BE2C (cell line): ENCODE data around the gene PDZK1.
"Not testable (repeated sequence)": the region's sequence is repeated elsewhere in the genome, so short reads cannot be mapped to it uniquely, and the experiment has no call there.

Source experiments
- DNase-seq: peaks from one replicate; pipeline ENCODE4 v3.0.0-alpha.2; 2020
- H3K27me3 ChIP-seq: fragments of 250-450 bp; sonication (Bioruptor Pico); 2 replicates; pipeline ENCODE4 v1.5.1; 2020; ENCODE audit warnings: mild to moderate bottlenecking
- H3K36me3 ChIP-seq: fragments of 250-450 bp; sonication (Bioruptor Pico); 2 replicates; pipeline ENCODE4 v1.5.1; 2020; ENCODE audit warnings: mild to moderate bottlenecking
- H3K4me1 ChIP-seq: fragments of 250-450 bp; sonication (Bioruptor Pico); 2 replicates; pipeline ENCODE4 v1.5.1; 2020
- H3K4me3 ChIP-seq: 2 replicates; pipeline ENCODE4 v1.5.1; 2011; ENCODE audit warnings: low read depth, low read length
- H3K9me3 ChIP-seq: fragments of 250-450 bp; sonication (Bioruptor Pico); 2 replicates; pipeline ENCODE4 v1.5.1; 2020
- CTCF ChIP-seq: IDR thresholded peaks from 2 replicates; pipeline ENCODE4 v1.5.1; 2012; ENCODE audit warnings: mild to moderate bottlenecking, low read depth, low read length

PDZK1 gene

GRCh38 chr1:145690587-145691558 lies 16.3 kb downstream of the PDZK1 start:
- Histone ChIP-seq H3K4me3 (no peak overlapping the region), H3K9me3 (no peaks in the 10 kb centered on the region), H3K4me1 (no peaks in the 10 kb centered on the region), H3K27me3 (no peaks in the 10 kb centered on the region), H3K36me3 (no peaks in the 10 kb centered on the region)
- no peak for DNase-seq
- TF ChIP-seq CTCF: no peak

GRCh38 chr1:145689922-145690321 lies 17.2 kb downstream of the PDZK1 start:
- Histone ChIP-seq H3K4me1 (no peaks in the 10 kb centered on the region), H3K4me3 (no peak overlapping the region), H3K27me3 (no peaks in the 10 kb centered on the region), H3K36me3 (no peaks in the 10 kb centered on the region), H3K9me3 (no peaks in the 10 kb centered on the region)
- no peak for TF ChIP-seq CTCF
- no peak for DNase-seq

- Histone ChIP-seq H3K4me3 (no peak overlapping the region), H3K4me1 (no peaks in the 10 kb centered on the region), H3K9me3 (no peaks in the 10 kb centered on the region), H3K27me3 (no peaks in the 10 kb centered on the region), H3K36me3 (no peaks in the 10 kb centered on the region)
- TF ChIP-seq CTCF: no peak
- no peak for DNase-seq
Observed at GRCh38 chr1:145688924-145689323, 18.2 kb downstream of the PDZK1 start.

GRCh38 chr1:145688328-145688727 lies 18.8 kb downstream of the PDZK1 start:
- Histone ChIP-seq H3K27me3 (no peaks in the 10 kb centered on the region), H3K36me3 (no peaks in the 10 kb centered on the region), H3K4me1 (no peaks in the 10 kb centered on the region), H3K9me3 (no peaks in the 10 kb centered on the region), H3K4me3 (no peak overlapping the region)
- no peak for TF ChIP-seq CTCF
- no peak for DNase-seq

- H3K4me1 ChIP-seq, H3K36me3 ChIP-seq, H3K4me3 ChIP-seq, H3K27me3 ChIP-seq, DNase-seq, H3K9me3 ChIP-seq: not testable (repeated sequence)
Observed at GRCh38 chr1:145686078-145686477, 21.1 kb downstream of the PDZK1 start.

GRCh38 chr1:145684858-145685257 lies 22.3 kb downstream of the PDZK1 start:
- not testable (repeated sequence) for H3K27me3 ChIP-seq, H3K36me3 ChIP-seq, H3K4me1 ChIP-seq, DNase-seq, H3K9me3 ChIP-seq, H3K4me3 ChIP-seq

- H3K27me3 ChIP-seq, H3K36me3 ChIP-seq, H3K4me1 ChIP-seq, DNase-seq, H3K9me3 ChIP-seq, H3K4me3 ChIP-seq: not testable (repeated sequence)
Observed at GRCh38 chr1:145673217-145673616, 34.0 kb downstream of the PDZK1 start.

GRCh38 chr1:145670995-145671745 lies 36.0 kb downstream of the PDZK1 start:
- not testable (repeated sequence) for H3K4me3 ChIP-seq, H3K27me3 ChIP-seq, H3K4me1 ChIP-seq, DNase-seq, H3K36me3 ChIP-seq, H3K9me3 ChIP-seq

- H3K4me1 ChIP-seq, H3K9me3 ChIP-seq, H3K27me3 ChIP-seq, H3K36me3 ChIP-seq, DNase-seq, H3K4me3 ChIP-seq: not testable (repeated sequence)
Observed at GRCh38 chr1:145665015-145665414, 42.2 kb downstream of the PDZK1 start.

GRCh38 chr1:145662502-145662901 lies 44.7 kb downstream of the PDZK1 start:
- not testable (repeated sequence) for H3K4me1 ChIP-seq, H3K27me3 ChIP-seq, H3K36me3 ChIP-seq, H3K4me3 ChIP-seq, H3K9me3 ChIP-seq, DNase-seq
